ENCODE results near the gene TMEM97. TPM values are rescaled to one million over a fixed set of nuclear protein-coding genes. Genes with fewer than 3 reads are reported as not detected.

TMEM97 gene
- total and polyA plus RNA-seq, 2 experiments from 2014 or later, result 63.6 to 66.9 TPM

DNA sequence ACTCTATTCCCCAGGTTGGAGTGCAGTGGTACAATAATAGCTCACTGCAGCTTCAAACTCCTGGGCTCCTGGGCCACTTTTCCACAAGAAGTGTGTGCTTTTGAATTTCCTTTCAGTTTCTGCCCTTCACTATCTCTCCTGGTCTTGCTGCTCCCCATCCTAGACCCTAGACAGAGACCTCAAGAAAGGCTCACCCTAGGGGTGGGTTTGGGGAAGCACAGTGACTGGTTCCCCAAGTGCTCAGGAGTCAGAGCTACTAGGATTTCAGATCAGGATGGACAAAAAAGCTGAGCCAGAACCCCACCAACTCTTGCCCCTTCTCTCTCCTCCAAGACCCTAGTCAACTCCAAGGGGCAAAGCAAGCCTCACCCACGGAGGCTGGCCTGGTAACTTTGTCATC is 47.6 kb downstream of the TMEM97 start:
- no peak for DNase-seq (ENCODE audit: low spot score)
- H3K4me1 ChIP-seq (ENCODE audit: insufficient read depth), result peaks cover 14% of the 10 kb centered on the region
- no peaks in the 10 kb centered on the region for H3K36me3 ChIP-seq (replicated peaks; ENCODE audit: insufficient read depth, low read depth)
- H3K9me3 ChIP-seq (ENCODE audit: low read depth), result no peaks in the 10 kb centered on the region
- WGBS (ENCODE audit: low lambda C conversion rate, missing lambda C conversion rate), result 89% methylated on average over 1 of the region's 1 CpG
- no peak overlapping the region for H3K4me2 ChIP-seq
- H4K20me1 ChIP-seq (ENCODE audit: insufficient read depth, poor library complexity, severe bottlenecking), result no peaks in the 10 kb centered on the region
- H3K27ac ChIP-seq, result no peak overlapping the region
- H2AFZ ChIP-seq, result no peak overlapping the region
- no peaks in the 10 kb centered on the region for H3K9me2 ChIP-seq (replicated peaks; ENCODE audit: insufficient read depth)
- TF ChIP-seq, protein P1, sequence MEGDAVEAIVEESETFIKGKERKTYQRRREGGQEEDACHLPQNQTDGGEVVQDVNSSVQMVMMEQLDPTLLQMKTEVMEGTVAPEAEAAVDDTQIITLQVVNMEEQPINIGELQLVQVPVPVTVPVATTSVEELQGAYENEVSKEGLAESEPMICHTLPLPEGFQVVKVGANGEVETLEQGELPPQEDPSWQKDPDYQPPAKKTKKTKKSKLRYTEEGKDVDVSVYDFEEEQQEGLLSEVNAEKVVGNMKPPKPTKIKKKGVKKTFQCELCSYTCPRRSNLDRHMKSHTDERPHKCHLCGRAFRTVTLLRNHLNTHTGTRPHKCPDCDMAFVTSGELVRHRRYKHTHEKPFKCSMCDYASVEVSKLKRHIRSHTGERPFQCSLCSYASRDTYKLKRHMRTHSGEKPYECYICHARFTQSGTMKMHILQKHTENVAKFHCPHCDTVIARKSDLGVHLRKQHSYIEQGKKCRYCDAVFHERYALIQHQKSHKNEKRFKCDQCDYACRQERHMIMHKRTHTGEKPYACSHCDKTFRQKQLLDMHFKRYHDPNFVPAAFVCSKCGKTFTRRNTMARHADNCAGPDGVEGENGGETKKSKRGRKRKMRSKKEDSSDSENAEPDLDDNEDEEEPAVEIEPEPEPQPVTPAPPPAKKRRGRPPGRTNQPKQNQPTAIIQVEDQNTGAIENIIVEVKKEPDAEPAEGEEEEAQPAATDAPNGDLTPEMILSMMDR (IDR thresholded peaks at IDR 0.05; ENCODE audit: poor library complexity), result no peak
- TF ChIP-seq EZH2 (IDR thresholded peaks at IDR 0.05; ENCODE audit: borderline replicate concordance) (no peak), EZH2phosphoT487 (IDR thresholded peaks at IDR 0.05; ENCODE audit: low read depth, severe bottlenecking, unreplicated experiment) (no peak)
- H3K4me3 ChIP-seq, result no peak overlapping the region
- no peaks in the 10 kb centered on the region for H3K79me2 ChIP-seq
- no peaks in the 10 kb centered on the region for H3K27me3 ChIP-seq

DNA sequence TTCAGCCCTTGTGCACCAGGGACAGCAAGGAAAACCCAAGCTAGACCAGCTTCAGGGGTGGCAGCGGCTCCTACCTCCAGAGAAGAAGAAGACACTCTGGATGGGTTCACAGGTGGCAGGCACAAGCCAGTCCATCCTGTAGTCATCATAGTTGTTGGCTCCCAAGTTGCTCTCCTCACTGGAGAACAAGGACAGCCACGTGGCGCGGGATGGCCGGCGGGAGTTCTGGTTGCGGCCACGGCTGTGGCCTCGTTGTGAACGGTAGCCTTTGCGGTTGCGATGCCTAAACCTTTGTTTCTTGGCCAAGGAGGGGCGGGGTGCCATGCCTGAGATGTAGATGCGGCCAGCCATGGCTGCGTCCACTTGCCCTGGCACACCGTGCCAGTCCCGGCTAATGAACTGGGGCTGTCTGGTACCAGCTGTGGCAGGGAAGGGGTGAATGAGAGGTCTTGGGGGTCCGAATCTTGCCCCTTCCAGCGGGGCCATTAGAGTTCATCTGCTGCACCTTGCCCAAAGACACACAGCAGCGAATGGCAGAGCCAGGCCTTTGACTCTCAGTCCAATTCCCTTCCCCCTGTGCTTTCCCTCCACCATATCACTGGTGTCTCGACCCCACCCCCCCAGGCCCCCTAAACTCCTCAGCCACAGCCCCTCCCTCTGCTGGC is 48.8 kb downstream of the TMEM97 start:
- H2AFZ ChIP-seq, result no peak overlapping the region
- peaks cover under 1% of the 10 kb centered on the region for H3K27me3 ChIP-seq
- H3K4me1 ChIP-seq (ENCODE audit: insufficient read depth), result peaks cover 20% of the 10 kb centered on the region
- peaks cover 3% of the 10 kb centered on the region for H3K79me2 ChIP-seq
- H3K9me2 ChIP-seq (replicated peaks; ENCODE audit: insufficient read depth), result no peaks in the 10 kb centered on the region
- H3K27ac ChIP-seq, result no peak overlapping the region
- H4K20me1 ChIP-seq (ENCODE audit: insufficient read depth, poor library complexity, severe bottlenecking), result peaks cover 4% of the 10 kb centered on the region
- H3K4me2 ChIP-seq, result peak overlapping the region; percentile 41
- H3K36me3 ChIP-seq (replicated peaks; ENCODE audit: insufficient read depth, low read depth), result no peaks in the 10 kb centered on the region
- peak; percentile 5 for DNase-seq (ENCODE audit: low spot score)
- no peaks in the 10 kb centered on the region for H3K9me3 ChIP-seq (ENCODE audit: low read depth)
- H3K4me3 ChIP-seq, result no peak overlapping the region
- TF ChIP-seq, protein P1 (IDR thresholded peaks at IDR 0.05; ENCODE audit: poor library complexity), result no peak
- TF ChIP-seq EZH2phosphoT487 (IDR thresholded peaks at IDR 0.05; ENCODE audit: low read depth, severe bottlenecking, unreplicated experiment) (no peak), EZH2 (IDR thresholded peaks at IDR 0.05; ENCODE audit: borderline replicate concordance) (no peak)
- 89% methylated on average over 19 of the region's 21 CpGs for WGBS (ENCODE audit: low lambda C conversion rate, missing lambda C conversion rate)

DNA sequence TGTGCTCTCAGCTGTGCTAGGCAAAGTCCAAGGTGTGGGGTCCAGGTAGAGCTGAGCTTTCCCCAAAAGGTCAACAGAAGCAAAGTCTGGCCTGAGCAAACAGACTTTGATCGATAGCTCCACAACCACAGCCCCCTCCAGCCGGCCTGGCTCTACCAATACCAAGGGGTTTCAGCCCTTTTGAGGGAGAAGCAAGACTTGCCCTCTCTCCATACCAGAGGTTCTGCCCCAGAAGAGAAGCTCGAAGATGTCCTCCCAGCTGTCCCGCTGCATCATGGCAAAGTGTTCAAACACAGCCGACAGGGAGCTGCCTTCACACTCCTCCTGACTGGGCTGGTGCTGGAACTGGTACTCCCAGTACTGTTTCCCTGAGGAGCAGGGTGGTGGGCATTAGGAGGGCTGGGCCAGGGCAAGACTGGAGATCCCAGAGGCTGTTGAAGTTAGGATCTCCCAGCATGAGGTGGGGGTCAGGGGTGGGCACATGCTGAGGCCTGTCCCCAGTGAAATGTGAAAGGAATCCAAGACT is 49.4 kb downstream of the TMEM97 start:
- H3K27me3 ChIP-seq, result peaks cover 7% of the 10 kb centered on the region
- no peaks in the 10 kb centered on the region for H3K9me3 ChIP-seq (ENCODE audit: low read depth)
- TF ChIP-seq, protein P1 (IDR thresholded peaks at IDR 0.05; ENCODE audit: poor library complexity), result no peak
- TF ChIP-seq EZH2phosphoT487 (IDR thresholded peaks at IDR 0.05; ENCODE audit: low read depth, severe bottlenecking, unreplicated experiment) (no peak), EZH2 (IDR thresholded peaks at IDR 0.05; ENCODE audit: borderline replicate concordance) (no peak)
- H3K79me2 ChIP-seq, result peaks cover 6% of the 10 kb centered on the region
- H3K4me1 ChIP-seq (ENCODE audit: insufficient read depth), result peaks cover 24% of the 10 kb centered on the region
- H4K20me1 ChIP-seq (ENCODE audit: insufficient read depth, poor library complexity, severe bottlenecking), result peaks cover 10% of the 10 kb centered on the region
- H3K27ac ChIP-seq, result peak overlapping the region; percentile 92
- H2AFZ ChIP-seq, result no peak overlapping the region
- no peak overlapping the region for H3K4me3 ChIP-seq
- H3K4me2 ChIP-seq, result peak overlapping the region; percentile 89
- H3K36me3 ChIP-seq (replicated peaks; ENCODE audit: insufficient read depth, low read depth), result no peaks in the 10 kb centered on the region
- H3K9me2 ChIP-seq (replicated peaks; ENCODE audit: insufficient read depth), result no peaks in the 10 kb centered on the region
- peak; percentile 49 for DNase-seq (ENCODE audit: low spot score)
- WGBS (ENCODE audit: low lambda C conversion rate, missing lambda C conversion rate), result 53% methylated on average over 5 of the region's 5 CpGs

Measured in hepatocyte (in vitro differentiated cells).